ENCODE data around the gene PDE11A.

PDE11A gene

GRCh38 chr2:177683661-177684069 lies 388.9 kb downstream of the PDE11A start:
- DNase-seq: no peak

GRCh38 chr2:177682836-177683660 lies 389.5 kb downstream of the PDE11A start:
- no peak for DNase-seq

GRCh38 chr2:177682006-177682405 lies 390.6 kb downstream of the PDE11A start:
- DNase-seq: no peak

GRCh38 chr2:177680866-177681712 lies 391.5 kb downstream of the PDE11A start:
- DNase-seq: no peak

- no peak for DNase-seq
Observed at GRCh38 chr2:177679611-177680605, 392.7 kb downstream of the PDE11A start.

- DNase-seq: no peak
Observed at GRCh38 chr2:177678939-177679338, 393.6 kb downstream of the PDE11A start.

- DNase-seq: no peak
Observed at GRCh38 chr2:177676636-177677035, 395.9 kb downstream of the PDE11A start.

- DNase-seq: no peak
Observed at GRCh38 chr2:177675825-177676224, 396.8 kb downstream of the PDE11A start.

GRCh38 chr2:177675350-177675821 lies 397.2 kb downstream of the PDE11A start:
- no peak for DNase-seq

GRCh38 chr2:177673602-177674595 lies 398.7 kb downstream of the PDE11A start:
- DNase-seq: no peak

- no peak for DNase-seq
Observed at GRCh38 chr2:177671662-177672061, 400.9 kb downstream of the PDE11A start.

GRCh38 chr2:177670791-177671535 lies 401.6 kb downstream of the PDE11A start:
- DNase-seq: no peak

GRCh38 chr2:177669625-177670330 lies 402.8 kb downstream of the PDE11A start:
- no peak for DNase-seq

- DNase-seq: no peak
Observed at GRCh38 chr2:177669201-177669600, 403.4 kb downstream of the PDE11A start.

- DNase-seq: no peak
Observed at GRCh38 chr2:177668617-177669016, 404.0 kb downstream of the PDE11A start.

GRCh38 chr2:177667626-177668025 lies 405.0 kb downstream of the PDE11A start:
- DNase-seq: no peak

GRCh38 chr2:177666408-177666807 lies 406.2 kb downstream of the PDE11A start:
- no peak for DNase-seq

- no peak for DNase-seq
Observed at GRCh38 chr2:177665948-177666347, 406.6 kb downstream of the PDE11A start.

- no peak for DNase-seq
Observed at GRCh38 chr2:177665328-177665727, 407.2 kb downstream of the PDE11A start.

GRCh38 chr2:177662895-177663294 lies 409.7 kb downstream of the PDE11A start:
- no peak for DNase-seq
